Glomerular visceral epithelial cell (primary cell): ENCODE measurements around the gene IGSF21.
"Not testable (repeated sequence)": the region's sequence is repeated elsewhere in the genome, so short reads cannot be mapped to it uniquely, and the experiment has no call there.

ENCODE experiments used
- DNase-seq: peaks from one replicate; pipeline ENCODE4 v3.0.0-alpha.2; 2016; ENCODE audit errors: extremely low spot score

IGSF21 gene

GRCh38 chr1:18398791-18399530 is 291.4 kb downstream of the IGSF21 start:
- no peak for DNase-seq

GRCh38 chr1:18400347-18401102 is 292.9 kb downstream of the IGSF21 start:
- DNase-seq: no peak

- no peak for DNase-seq
Observed at GRCh38 chr1:18401921-18402320, 294.3 kb downstream of the IGSF21 start.

GRCh38 chr1:18404460-18404859 is 296.9 kb downstream of the IGSF21 start:
- DNase-seq: no peak

GRCh38 chr1:18407166-18408045 is 299.8 kb downstream of the IGSF21 start:
- DNase-seq: no peak

- DNase-seq: no peak
Observed at GRCh38 chr1:18408656-18409370, 301.2 kb downstream of the IGSF21 start.

- no peak for DNase-seq
Observed at GRCh38 chr1:18409609-18410237, 302.1 kb downstream of the IGSF21 start.

- DNase-seq: no peak
Observed at GRCh38 chr1:18410407-18410806, 302.8 kb downstream of the IGSF21 start.

- DNase-seq: no peak
Observed at GRCh38 chr1:18411321-18411720, 303.7 kb downstream of the IGSF21 start.

- DNase-seq: no peak
Observed at GRCh38 chr1:18411820-18412641, 304.4 kb downstream of the IGSF21 start.

GRCh38 chr1:18412882-18413353 is 305.3 kb downstream of the IGSF21 start:
- no peak for DNase-seq

- DNase-seq: no peak
Observed at GRCh38 chr1:18413541-18414305, 306.1 kb downstream of the IGSF21 start.

GRCh38 chr1:18414321-18414720 is 306.7 kb downstream of the IGSF21 start:
- DNase-seq: no peak

- no peak for DNase-seq
Observed at GRCh38 chr1:18414872-18415447, 307.4 kb downstream of the IGSF21 start.

- DNase-seq: no peak
Observed at GRCh38 chr1:18415448-18416027, 307.9 kb downstream of the IGSF21 start.

GRCh38 chr1:18416126-18416525 is 308.5 kb downstream of the IGSF21 start:
- DNase-seq: not testable (repeated sequence)

- DNase-seq: no peak
Observed at GRCh38 chr1:18417316-18418269, 310.0 kb downstream of the IGSF21 start.
